ENCODE results near the gene KCTD5. TPM values are rescaled to one million over a fixed set of nuclear protein-coding genes. Genes with fewer than 3 reads are reported as not detected.
A peak's percentile ranks its signal among the peaks of the same experiment; 100 is the strongest.
"Not testable (repeated sequence)": the region's sequence is repeated elsewhere in the genome, so short reads cannot be mapped to it uniquely, and the experiment has no call there.

Gene KCTD5
- total and polyA plus RNA-seq, 2 experiments from 2014 or later, result 19.7 to 31.8 TPM

DNA sequence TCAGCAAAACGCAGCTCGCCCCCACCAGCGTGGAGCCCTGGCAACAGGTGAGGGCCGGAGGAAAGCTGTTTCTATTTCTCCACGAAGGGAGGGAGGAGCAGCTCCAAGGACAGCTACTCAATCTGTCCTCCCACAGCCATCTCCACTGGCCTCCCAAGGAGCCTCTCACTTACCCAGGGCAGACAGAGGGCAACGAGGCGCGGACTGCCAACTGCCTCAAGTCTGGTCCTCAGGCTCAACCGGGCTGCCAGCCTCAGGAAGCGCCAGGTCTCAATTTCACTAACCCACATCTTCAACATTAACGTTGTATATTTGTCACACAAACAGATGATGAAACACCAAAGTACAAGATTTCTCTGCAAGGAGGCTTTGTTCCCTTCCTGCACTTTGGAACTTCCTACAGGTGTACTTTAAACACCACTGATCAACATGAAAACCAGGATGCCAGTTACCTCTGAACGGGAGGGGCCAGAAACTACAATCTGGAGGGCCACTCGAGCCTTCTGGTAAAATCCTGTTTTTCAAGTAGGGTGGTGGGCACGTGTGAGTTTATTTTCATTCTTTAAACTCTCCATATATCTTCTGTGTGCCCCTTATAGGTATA lies 31.0 kb upstream of the KCTD5 start:
- not testable (repeated sequence) for ATAC-seq; H3K27me3 ChIP-seq (ENCODE audit: insufficient read depth); H4K20me1 ChIP-seq (replicated peaks; ENCODE audit: insufficient read depth); H3K4me1 ChIP-seq (ENCODE audit: insufficient read depth); H3K27ac ChIP-seq (ENCODE audit: low read depth); H3K27me3 Mint-ChIP-seq (ENCODE audit: insufficient read depth, low read depth, poor library complexity); H3K4me2 ChIP-seq; H3K36me3 Mint-ChIP-seq (ENCODE audit: low read depth); H3K79me2 ChIP-seq (replicated peaks; ENCODE audit: insufficient read depth); H3K9me2 ChIP-seq (ENCODE audit: insufficient read depth); H3K4me3 ChIP-seq; H2AFZ ChIP-seq; H3K9me3 Mint-ChIP-seq; H3K27ac Mint-ChIP-seq; H3K36me3 ChIP-seq (ENCODE audit: insufficient read depth); DNase-seq (ENCODE audit: low spot score); H3K4me3 Mint-ChIP-seq; H3F3A ChIP-seq (replicated peaks; ENCODE audit: low read depth); H3K4me1 Mint-ChIP-seq

DNA sequence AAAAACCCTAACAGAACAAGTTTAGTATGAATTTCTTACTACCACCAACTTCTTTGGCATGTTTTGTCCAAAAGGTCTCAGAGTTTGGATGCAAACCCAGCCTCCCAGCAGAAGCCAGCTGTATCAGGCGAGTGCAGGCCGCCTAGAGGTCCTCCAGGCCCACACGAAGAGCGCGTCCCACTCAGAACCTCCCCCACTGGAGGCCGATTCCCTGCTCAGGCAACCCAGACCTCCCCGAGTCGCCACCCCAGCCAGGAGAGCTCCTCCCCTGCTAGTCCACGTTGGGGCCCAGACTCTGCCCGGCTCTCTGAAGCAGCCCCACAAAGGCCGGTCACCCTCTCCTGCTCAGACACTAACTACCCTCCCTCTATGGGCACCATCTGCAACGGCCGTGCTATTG lies 28.4 kb upstream of the KCTD5 start:
- not testable (repeated sequence) for H3K4me1 Mint-ChIP-seq; H3K4me3 ChIP-seq; H3K9me2 ChIP-seq (ENCODE audit: insufficient read depth); H3K79me2 ChIP-seq (replicated peaks; ENCODE audit: insufficient read depth); H3K4me1 ChIP-seq (ENCODE audit: insufficient read depth); H4K20me1 ChIP-seq (replicated peaks; ENCODE audit: insufficient read depth); H3K4me2 ChIP-seq; H3K27ac ChIP-seq (ENCODE audit: low read depth); H3F3A ChIP-seq (replicated peaks; ENCODE audit: low read depth); H3K9me3 Mint-ChIP-seq; ATAC-seq; H3K36me3 ChIP-seq (ENCODE audit: insufficient read depth); H3K27me3 Mint-ChIP-seq (ENCODE audit: insufficient read depth, low read depth, poor library complexity); DNase-seq (ENCODE audit: low spot score); H3K4me3 Mint-ChIP-seq; H3K36me3 Mint-ChIP-seq (ENCODE audit: low read depth); H3K27ac Mint-ChIP-seq; H3K27me3 ChIP-seq (ENCODE audit: insufficient read depth); H2AFZ ChIP-seq

DNA sequence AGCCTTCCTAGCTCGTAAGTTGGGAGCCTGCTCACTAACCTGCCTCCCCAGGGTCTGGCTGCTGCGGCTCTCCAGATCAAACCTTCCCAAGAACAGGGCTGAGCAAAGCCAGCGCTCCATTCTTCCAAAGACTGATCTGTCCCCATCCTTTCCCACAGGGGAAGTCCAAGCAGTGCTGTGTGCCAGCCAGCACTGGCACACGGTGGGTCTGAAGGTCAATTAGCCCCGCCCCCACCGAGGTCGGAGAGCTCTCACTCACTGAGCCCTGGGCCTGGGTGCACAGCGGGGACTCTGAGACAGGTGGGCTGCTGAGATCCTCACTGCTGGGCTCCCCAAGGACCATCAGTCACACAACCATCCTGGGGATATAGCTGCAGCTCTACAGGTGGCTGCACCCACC lies 27.4 kb upstream of the KCTD5 start:
- not testable (repeated sequence) for H3K27ac Mint-ChIP-seq; H2AFZ ChIP-seq; H3K36me3 ChIP-seq (ENCODE audit: insufficient read depth); H3K79me2 ChIP-seq (replicated peaks; ENCODE audit: insufficient read depth); H3K27me3 Mint-ChIP-seq (ENCODE audit: insufficient read depth, low read depth, poor library complexity); H3K27ac ChIP-seq (ENCODE audit: low read depth); H4K20me1 ChIP-seq (replicated peaks; ENCODE audit: insufficient read depth); H3F3A ChIP-seq (replicated peaks; ENCODE audit: low read depth); H3K4me3 Mint-ChIP-seq; H3K4me1 Mint-ChIP-seq; H3K36me3 Mint-ChIP-seq (ENCODE audit: low read depth); H3K4me1 ChIP-seq (ENCODE audit: insufficient read depth); H3K27me3 ChIP-seq (ENCODE audit: insufficient read depth); H3K9me2 ChIP-seq (ENCODE audit: insufficient read depth); H3K4me2 ChIP-seq; DNase-seq (ENCODE audit: low spot score); H3K4me3 ChIP-seq; H3K9me3 Mint-ChIP-seq
- ATAC-seq, result peak; percentile 39

DNA sequence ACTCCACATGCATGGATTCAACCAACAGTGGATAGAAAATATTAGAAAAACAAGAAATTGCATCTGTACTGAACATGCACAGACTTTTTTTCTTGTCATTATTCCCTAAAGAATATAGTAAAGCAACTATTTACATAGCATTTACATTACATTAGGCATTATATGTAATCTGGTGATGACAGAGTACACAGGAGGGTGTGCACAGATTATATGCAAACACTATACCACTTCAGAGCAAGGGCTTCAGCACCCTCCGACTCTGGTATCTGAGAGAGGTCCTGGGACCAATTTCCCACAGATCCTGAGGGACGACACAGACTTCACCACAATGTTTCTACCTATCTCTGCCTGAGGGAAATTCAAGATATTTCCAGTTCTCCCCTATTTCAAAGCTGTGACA lies 25.3 kb upstream of the KCTD5 start:
- Histone ChIP-seq H3K9me2 (ENCODE audit: insufficient read depth) (no peaks in the 10 kb centered on the region), H3F3A (replicated peaks; ENCODE audit: low read depth) (no peaks in the 10 kb centered on the region), H2AFZ (no peak overlapping the region), H3K79me2 (replicated peaks; ENCODE audit: insufficient read depth) (no peaks in the 10 kb centered on the region), H4K20me1 (replicated peaks; ENCODE audit: insufficient read depth) (no peaks in the 10 kb centered on the region), H3K4me2 (no peak overlapping the region), H3K4me3 (no peak overlapping the region), H3K27me3 (ENCODE audit: insufficient read depth) (no peaks in the 10 kb centered on the region), H3K4me1 (ENCODE audit: insufficient read depth) (peaks cover 3% of the 10 kb centered on the region; the same call in 1 of the 2 replicates), H3K27ac (ENCODE audit: low read depth) (no peak overlapping the region), H3K36me3 (ENCODE audit: insufficient read depth) (no peaks in the 10 kb centered on the region)
- DNase-seq (ENCODE audit: low spot score), result no peak
- Mint-ChIP-seq H3K36me3 (ENCODE audit: low read depth) (no peaks in the 10 kb centered on the region), H3K27ac (no peak overlapping the region), H3K9me3 (peaks cover 5% of the 10 kb centered on the region; the same call in 2 of the 3 replicates), H3K4me1 (no peaks in the 10 kb centered on the region; the same call in 2 of the 3 replicates), H3K4me3 (no peak overlapping the region), H3K27me3 (ENCODE audit: insufficient read depth, low read depth, poor library complexity) (peaks cover 5% of the 10 kb centered on the region)
- no peak for ATAC-seq
- TF ChIP-seq NANOG (IDR thresholded peaks at IDR 0.05; ENCODE audit: borderline replicate concordance) (no peak), CREB1 (CRISPR knock-in tag; IDR thresholded peaks at IDR 0.05; ENCODE audit: low read depth) (no peak), ZNF114 (CRISPR knock-in tag; IDR thresholded peaks at IDR 0.05) (no peak)
- TF ChIP-seq, protein P1, sequence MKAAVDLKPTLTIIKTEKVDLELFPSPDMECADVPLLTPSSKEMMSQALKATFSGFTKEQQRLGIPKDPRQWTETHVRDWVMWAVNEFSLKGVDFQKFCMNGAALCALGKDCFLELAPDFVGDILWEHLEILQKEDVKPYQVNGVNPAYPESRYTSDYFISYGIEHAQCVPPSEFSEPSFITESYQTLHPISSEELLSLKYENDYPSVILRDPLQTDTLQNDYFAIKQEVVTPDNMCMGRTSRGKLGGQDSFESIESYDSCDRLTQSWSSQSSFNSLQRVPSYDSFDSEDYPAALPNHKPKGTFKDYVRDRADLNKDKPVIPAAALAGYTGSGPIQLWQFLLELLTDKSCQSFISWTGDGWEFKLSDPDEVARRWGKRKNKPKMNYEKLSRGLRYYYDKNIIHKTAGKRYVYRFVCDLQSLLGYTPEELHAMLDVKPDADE (IDR thresholded peaks at IDR 0.05), result no peak
- TF ChIP-seq, protein P2, sequence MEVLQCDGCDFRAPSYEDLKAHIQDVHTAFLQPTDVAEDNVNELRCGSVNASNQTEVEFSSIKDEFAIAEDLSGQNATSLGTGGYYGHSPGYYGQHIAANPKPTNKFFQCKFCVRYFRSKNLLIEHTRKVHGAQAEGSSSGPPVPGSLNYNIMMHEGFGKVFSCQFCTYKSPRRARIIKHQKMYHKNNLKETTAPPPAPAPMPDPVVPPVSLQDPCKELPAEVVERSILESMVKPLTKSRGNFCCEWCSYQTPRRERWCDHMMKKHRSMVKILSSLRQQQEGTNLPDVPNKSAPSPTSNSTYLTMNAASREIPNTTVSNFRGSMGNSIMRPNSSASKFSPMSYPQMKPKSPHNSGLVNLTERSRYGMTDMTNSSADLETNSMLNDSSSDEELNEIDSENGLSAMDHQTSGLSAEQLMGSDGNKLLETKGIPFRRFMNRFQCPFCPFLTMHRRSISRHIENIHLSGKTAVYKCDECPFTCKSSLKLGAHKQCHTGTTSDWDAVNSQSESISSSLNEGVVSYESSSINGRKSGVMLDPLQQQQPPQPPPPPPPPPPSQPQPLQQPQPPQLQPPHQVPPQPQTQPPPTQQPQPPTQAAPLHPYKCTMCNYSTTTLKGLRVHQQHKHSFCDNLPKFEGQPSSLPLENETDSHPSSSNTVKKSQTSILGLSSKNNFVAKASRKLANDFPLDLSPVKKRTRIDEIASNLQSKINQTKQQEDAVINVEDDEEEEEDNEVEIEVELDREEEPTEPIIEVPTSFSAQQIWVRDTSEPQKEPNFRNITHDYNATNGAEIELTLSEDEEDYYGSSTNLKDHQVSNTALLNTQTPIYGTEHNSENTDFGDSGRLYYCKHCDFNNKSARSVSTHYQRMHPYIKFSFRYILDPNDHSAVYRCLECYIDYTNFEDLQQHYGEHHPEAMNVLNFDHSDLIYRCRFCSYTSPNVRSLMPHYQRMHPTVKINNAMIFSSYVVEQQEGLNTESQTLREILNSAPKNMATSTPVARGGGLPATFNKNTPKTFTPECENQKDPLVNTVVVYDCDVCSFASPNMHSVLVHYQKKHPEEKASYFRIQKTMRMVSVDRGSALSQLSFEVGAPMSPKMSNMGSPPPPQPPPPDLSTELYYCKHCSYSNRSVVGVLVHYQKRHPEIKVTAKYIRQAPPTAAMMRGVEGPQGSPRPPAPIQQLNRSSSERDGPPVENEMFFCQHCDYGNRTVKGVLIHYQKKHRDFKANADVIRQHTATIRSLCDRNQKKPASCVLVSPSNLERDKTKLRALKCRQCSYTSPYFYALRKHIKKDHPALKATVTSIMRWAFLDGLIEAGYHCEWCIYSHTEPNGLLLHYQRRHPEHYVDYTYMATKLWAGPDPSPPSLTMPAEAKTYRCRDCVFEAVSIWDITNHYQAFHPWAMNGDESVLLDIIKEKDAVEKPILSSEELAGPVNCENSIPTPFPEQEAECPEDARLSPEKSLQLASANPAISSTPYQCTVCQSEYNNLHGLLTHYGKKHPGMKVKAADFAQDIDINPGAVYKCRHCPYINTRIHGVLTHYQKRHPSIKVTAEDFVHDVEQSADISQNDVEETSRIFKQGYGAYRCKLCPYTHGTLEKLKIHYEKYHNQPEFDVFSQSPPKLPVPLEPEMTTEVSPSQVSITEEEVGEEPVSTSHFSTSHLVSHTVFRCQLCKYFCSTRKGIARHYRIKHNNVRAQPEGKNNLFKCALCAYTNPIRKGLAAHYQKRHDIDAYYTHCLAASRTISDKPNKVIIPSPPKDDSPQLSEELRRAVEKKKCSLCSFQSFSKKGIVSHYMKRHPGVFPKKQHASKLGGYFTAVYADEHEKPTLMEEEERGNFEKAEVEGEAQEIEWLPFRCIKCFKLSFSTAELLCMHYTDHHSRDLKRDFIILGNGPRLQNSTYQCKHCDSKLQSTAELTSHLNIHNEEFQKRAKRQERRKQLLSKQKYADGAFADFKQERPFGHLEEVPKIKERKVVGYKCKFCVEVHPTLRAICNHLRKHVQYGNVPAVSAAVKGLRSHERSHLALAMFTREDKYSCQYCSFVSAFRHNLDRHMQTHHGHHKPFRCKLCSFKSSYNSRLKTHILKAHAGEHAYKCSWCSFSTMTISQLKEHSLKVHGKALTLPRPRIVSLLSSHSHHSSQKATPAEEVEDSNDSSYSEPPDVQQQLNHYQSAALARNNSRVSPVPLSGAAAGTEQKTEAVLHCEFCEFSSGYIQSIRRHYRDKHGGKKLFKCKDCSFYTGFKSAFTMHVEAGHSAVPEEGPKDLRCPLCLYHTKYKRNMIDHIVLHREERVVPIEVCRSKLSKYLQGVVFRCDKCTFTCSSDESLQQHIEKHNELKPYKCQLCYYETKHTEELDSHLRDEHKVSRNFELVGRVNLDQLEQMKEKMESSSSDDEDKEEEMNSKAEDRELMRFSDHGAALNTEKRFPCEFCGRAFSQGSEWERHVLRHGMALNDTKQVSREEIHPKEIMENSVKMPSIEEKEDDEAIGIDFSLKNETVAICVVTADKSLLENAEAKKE (CRISPR knock-in tag; IDR thresholded peaks at IDR 0.05), result no peak

Data from GM23338 (cell line).